Neural progenitor cell (in vitro differentiated cells): ENCODE results near the gene USP31. TPM values are rescaled to one million over a fixed set of nuclear protein-coding genes. Genes with fewer than 3 reads are reported as not detected.

Experiments
- DNase-seq: peaks from one replicate; pipeline ENCODE4 v3.0.0-alpha.2; 2016; ENCODE audit warnings: low spot score
- H2AFZ ChIP-seq: fragments of 200-600 bp; sonication (generic); replicated peaks from 2 replicates; pipeline ENCODE4 v1.6.1; 2016; ENCODE audit warnings: antibody characterized with exemption
- H3F3A ChIP-seq: fragments of 200-600 bp; sonication (generic); 2 replicates; pipeline ENCODE4 v1.6.1; 2016; ENCODE audit warnings: antibody characterized with exemption, low read depth
- H3K27ac ChIP-seq: fragments of 200-600 bp; sonication (generic); 2 replicates; pipeline ENCODE4 v1.5.1; 2016; ENCODE audit warnings: mild to moderate bottlenecking
- H3K27me3 ChIP-seq: fragments of 200-600 bp; sonication (generic); 2 replicates; pipeline ENCODE4 v1.6.1; 2016; ENCODE audit warnings: mild to moderate bottlenecking, moderate library complexity
- H3K36me3 ChIP-seq: fragments of 200-600 bp; sonication (generic); 2 replicates; pipeline ENCODE4 v1.5.1; 2016
- H3K4me1 ChIP-seq: fragments of 200-600 bp; sonication (generic); 2 replicates; pipeline ENCODE4 v1.6.1; 2016; ENCODE audit warnings: mixed run types
- H3K4me2 ChIP-seq: fragments of 200-600 bp; sonication (generic); 2 replicates; pipeline ENCODE4 v1.6.1; 2016
- H3K4me3 ChIP-seq: fragments of 200-600 bp; sonication (generic); 2 replicates; pipeline ENCODE4 v1.5.1; 2016
- H3K79me2 ChIP-seq: fragments of 200-600 bp; sonication (generic); 2 replicates; pipeline ENCODE4 v1.6.1; 2016; ENCODE audit warnings: low read depth
- H3K9ac ChIP-seq: fragments of 200-600 bp; sonication (generic); 2 replicates; pipeline ENCODE4 v1.6.1; 2016
- H3K9me3 ChIP-seq: fragments of 200-600 bp; sonication (generic); 2 replicates; pipeline ENCODE4 v1.5.1; 2016; ENCODE audit warnings: low read depth
- H4K20me1 ChIP-seq: fragments of 200-600 bp; sonication (generic); 2 replicates; pipeline ENCODE4 v1.6.1; 2016; ENCODE audit warnings: low read depth
- H3K27ac Mint-ChIP-seq: 3 replicates; pipeline ENCODE4 v1.8.0; 2021; ENCODE audit warnings: mixed read lengths
- H3K27me3 Mint-ChIP-seq: 2 replicates; pipeline ENCODE4 v1.8.0; 2022; ENCODE audit warnings: low read depth, mild to moderate bottlenecking, inconsistent platforms, moderate library complexity, mixed read lengths; ENCODE audit not compliant: insufficient read depth
- H3K36me3 Mint-ChIP-seq: 3 replicates; pipeline ENCODE4 v1.8.0; 2021; ENCODE audit warnings: mixed read lengths
- H3K4me1 Mint-ChIP-seq: 3 replicates; pipeline ENCODE4 v1.8.0; 2021; ENCODE audit warnings: mixed read lengths
- H3K4me3 Mint-ChIP-seq: 3 replicates; pipeline ENCODE4 v1.8.0; 2021; ENCODE audit warnings: mild to moderate bottlenecking, moderate library complexity, mixed read lengths
- H3K9me3 Mint-ChIP-seq: 3 replicates; pipeline ENCODE4 v1.8.0; 2020; ENCODE audit warnings: mixed read lengths
- EZH2 ChIP-seq: fragments of 200-600 bp; sonication (generic); IDR thresholded peaks from 2 replicates; pipeline ENCODE4 v1.6.1; 2017; ENCODE audit warnings: antibody characterized with exemption, mild to moderate bottlenecking, moderate library complexity
- EZH2phosphoT487 ChIP-seq: fragments of 200-600 bp; sonication (generic); IDR thresholded peaks from 2 replicates; pipeline ENCODE4 v1.6.1; 2017; ENCODE audit warnings: antibody characterized with exemption
- total RNA-seq: library from RNA; depleted of rRNA; stranded (reverse); fragments of >200 nt; gene quantifications from 2 replicates; pipeline ENCODE4 v1.2.3, GENCODE V29; 2015; ENCODE audit warnings: low replicate concordance
- TF ChIP-seq, protein P1 (sequence below): fragments of 200-600 bp; sonication (generic); IDR thresholded peaks from 2 replicates; pipeline ENCODE4 v1.5.1; 2017; ENCODE audit warnings: antibody characterized with exemption, mild to moderate bottlenecking

The USP31 gene
- total RNA-seq, 1 donor from 2014 or later = 9.0 TPM

DNA sequence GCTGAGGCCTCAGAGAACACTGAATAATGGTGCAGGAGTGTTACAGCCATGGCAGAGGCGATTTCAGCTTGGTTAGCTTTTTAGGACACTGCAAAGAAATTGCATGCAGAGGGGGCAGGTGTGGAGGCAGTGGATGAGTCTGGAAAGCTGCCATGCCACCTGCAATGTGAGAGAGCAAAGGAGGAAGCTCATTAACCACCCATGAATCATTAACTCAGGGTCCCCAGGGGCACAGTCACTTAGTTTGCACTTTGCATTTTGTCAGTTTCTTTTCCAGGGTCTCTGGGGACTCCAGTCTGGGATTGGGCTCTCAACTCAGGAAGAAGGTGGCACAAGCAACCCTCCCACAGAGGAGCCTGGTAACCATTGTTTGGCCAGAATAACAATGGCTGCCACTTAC lies 132.9 kb downstream of the USP31 start:
- peaks cover 3% of the 10 kb centered on the region for H3K27me3 Mint-ChIP-seq
- no peaks in the 10 kb centered on the region for H3K4me1 Mint-ChIP-seq

DNA sequence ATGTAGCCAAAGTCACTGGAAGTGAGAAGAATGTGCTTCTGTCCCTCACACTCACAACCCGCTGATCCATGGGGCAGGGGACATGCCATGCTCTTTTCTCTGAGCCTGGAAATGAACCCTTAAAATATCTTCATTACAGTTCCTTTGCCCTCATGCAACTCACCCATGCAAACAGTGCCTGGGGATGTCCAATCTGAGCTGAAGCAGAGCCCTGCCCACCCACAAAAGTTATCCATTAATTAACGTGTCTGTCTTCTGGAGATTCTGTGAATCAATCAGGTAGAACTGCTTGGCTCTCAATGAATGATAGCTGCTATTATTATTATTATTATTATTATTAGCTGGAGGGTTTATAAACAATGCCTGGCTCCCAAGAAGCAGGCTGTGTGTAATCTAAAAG lies 133.7 kb downstream of the USP31 start:
- no peaks in the 10 kb centered on the region for H3K4me1 Mint-ChIP-seq
- H3K36me3 ChIP-seq = no peaks in the 10 kb centered on the region
- no peak overlapping the region for H3K27ac ChIP-seq
- no peaks in the 10 kb centered on the region for H3K9me3 Mint-ChIP-seq
- TF ChIP-seq EZH2phosphoT487 (no peak), EZH2 (no peak)
- TF ChIP-seq, protein P1, sequence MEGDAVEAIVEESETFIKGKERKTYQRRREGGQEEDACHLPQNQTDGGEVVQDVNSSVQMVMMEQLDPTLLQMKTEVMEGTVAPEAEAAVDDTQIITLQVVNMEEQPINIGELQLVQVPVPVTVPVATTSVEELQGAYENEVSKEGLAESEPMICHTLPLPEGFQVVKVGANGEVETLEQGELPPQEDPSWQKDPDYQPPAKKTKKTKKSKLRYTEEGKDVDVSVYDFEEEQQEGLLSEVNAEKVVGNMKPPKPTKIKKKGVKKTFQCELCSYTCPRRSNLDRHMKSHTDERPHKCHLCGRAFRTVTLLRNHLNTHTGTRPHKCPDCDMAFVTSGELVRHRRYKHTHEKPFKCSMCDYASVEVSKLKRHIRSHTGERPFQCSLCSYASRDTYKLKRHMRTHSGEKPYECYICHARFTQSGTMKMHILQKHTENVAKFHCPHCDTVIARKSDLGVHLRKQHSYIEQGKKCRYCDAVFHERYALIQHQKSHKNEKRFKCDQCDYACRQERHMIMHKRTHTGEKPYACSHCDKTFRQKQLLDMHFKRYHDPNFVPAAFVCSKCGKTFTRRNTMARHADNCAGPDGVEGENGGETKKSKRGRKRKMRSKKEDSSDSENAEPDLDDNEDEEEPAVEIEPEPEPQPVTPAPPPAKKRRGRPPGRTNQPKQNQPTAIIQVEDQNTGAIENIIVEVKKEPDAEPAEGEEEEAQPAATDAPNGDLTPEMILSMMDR = no peak
- H3K9ac ChIP-seq = no peak overlapping the region
- H4K20me1 ChIP-seq = no peaks in the 10 kb centered on the region
- H3K27me3 ChIP-seq = no peaks in the 10 kb centered on the region
- no peak overlapping the region for H3K4me3 Mint-ChIP-seq
- DNase-seq = no peak
- H3K79me2 ChIP-seq = no peaks in the 10 kb centered on the region
- peaks cover 3% of the 10 kb centered on the region for H3K27me3 Mint-ChIP-seq
- no peak overlapping the region for H3K4me2 ChIP-seq
- no peak overlapping the region for H2AFZ ChIP-seq
- H3K4me3 ChIP-seq = no peak overlapping the region
- no peaks in the 10 kb centered on the region for H3K36me3 Mint-ChIP-seq
- H3K9me3 ChIP-seq = no peaks in the 10 kb centered on the region
- no peaks in the 10 kb centered on the region for H3F3A ChIP-seq
- H3K4me1 ChIP-seq = no peaks in the 10 kb centered on the region
- H3K27ac Mint-ChIP-seq = no peak overlapping the region

More for the DNA sequence above, 132.9 kb downstream of the USP31 start:
- H4K20me1 ChIP-seq = no peaks in the 10 kb centered on the region
- no peaks in the 10 kb centered on the region for H3K9me3 ChIP-seq
- H3K27me3 ChIP-seq = no peaks in the 10 kb centered on the region
- no peak for TF ChIP-seq EZH2
- no peak for TF ChIP-seq EZH2phosphoT487
- TF ChIP-seq, protein P1 = no peak
- no peak overlapping the region for H3K4me3 Mint-ChIP-seq
- no peak overlapping the region for H3K9ac ChIP-seq
- H3K36me3 Mint-ChIP-seq = no peaks in the 10 kb centered on the region
- no peaks in the 10 kb centered on the region for H3K79me2 ChIP-seq
- no peak overlapping the region for H3K4me3 ChIP-seq
- no peak overlapping the region for H3K4me2 ChIP-seq
- H3K36me3 ChIP-seq = no peaks in the 10 kb centered on the region
- no peak overlapping the region for H2AFZ ChIP-seq
- H3K27ac Mint-ChIP-seq = no peak overlapping the region
- no peaks in the 10 kb centered on the region for H3F3A ChIP-seq
- H3K4me1 ChIP-seq = no peaks in the 10 kb centered on the region
- no peaks in the 10 kb centered on the region for H3K9me3 Mint-ChIP-seq
- H3K27ac ChIP-seq = no peak overlapping the region
- DNase-seq = no peak

DNA sequence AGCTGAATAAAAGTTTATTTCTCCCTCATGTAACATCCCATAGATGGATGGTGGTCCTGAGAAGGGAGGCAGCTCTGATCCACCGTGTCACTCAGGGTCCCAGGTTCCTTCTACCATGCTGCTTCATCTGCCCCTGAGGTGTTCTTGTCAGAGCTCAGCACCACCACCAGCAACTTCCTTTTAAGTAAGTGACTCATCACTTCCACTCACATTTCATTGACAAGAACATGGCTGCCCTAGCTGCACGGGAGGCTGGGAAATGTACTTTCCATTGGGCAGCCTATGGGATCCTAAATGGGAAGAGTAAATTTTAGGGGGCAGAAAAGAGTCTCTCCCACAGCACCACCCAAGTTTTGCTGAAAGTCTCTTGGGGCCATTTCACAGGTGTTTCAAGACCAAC lies 134.7 kb downstream of the USP31 start:
- no peaks in the 10 kb centered on the region for H3K36me3 Mint-ChIP-seq
- H3K27me3 Mint-ChIP-seq = peaks cover 3% of the 10 kb centered on the region
- no peaks in the 10 kb centered on the region for H3K27me3 ChIP-seq

More for the DNA sequence above, 134.7 kb downstream of the USP31 start:
- no peak overlapping the region for H3K27ac ChIP-seq
- H4K20me1 ChIP-seq = no peaks in the 10 kb centered on the region
- H3K27ac Mint-ChIP-seq = no peak overlapping the region
- no peak overlapping the region for H3K4me3 Mint-ChIP-seq
- no peaks in the 10 kb centered on the region for H3K9me3 Mint-ChIP-seq
- no peaks in the 10 kb centered on the region for H3K4me1 ChIP-seq
- no peak overlapping the region for H3K4me3 ChIP-seq
- no peaks in the 10 kb centered on the region for H3K4me1 Mint-ChIP-seq
- no peaks in the 10 kb centered on the region for H3K9me3 ChIP-seq
- H3K4me2 ChIP-seq = no peak overlapping the region
- no peak overlapping the region for H3K9ac ChIP-seq
- H3K79me2 ChIP-seq = no peaks in the 10 kb centered on the region
- H2AFZ ChIP-seq = no peak overlapping the region
- no peak for DNase-seq
- no peaks in the 10 kb centered on the region for H3K36me3 ChIP-seq
- TF ChIP-seq, protein P1 = no peak
- TF ChIP-seq EZH2 (no peak), EZH2phosphoT487 (no peak)
- no peaks in the 10 kb centered on the region for H3F3A ChIP-seq

Other genes with a start within 250 kb of the USP31 start
- not detected in 2 replicates for gene SCNN1G, start 33.3 kb upstream of the USP31 start, total RNA-seq
- not detected in 2 replicates for gene SCNN1B, start 152.8 kb upstream of the USP31 start, total RNA-seq